Measurements from ENCODE around the gene KCNN3.

The KCNN3 gene

GRCh38 chr1:154888757-154889156 is 18.7 kb upstream of the KCNN3 start:
- no peak for DNase-seq (ENCODE audit: insufficient read length, low spot score)
- FAIRE-seq = no peak
- TF ChIP-seq POLR2A (IDR thresholded peaks at IDR 0.05; ENCODE audit: low read depth, low read length) = no peak

- TF ChIP-seq POLR2A (IDR thresholded peaks at IDR 0.05; ENCODE audit: low read depth, low read length) = no peak
- DNase-seq (ENCODE audit: insufficient read length, low spot score) (no peak), FAIRE-seq (no peak)
Observed at GRCh38 chr1:154886281-154887015, 16.4 kb upstream of the KCNN3 start.

- no peak for TF ChIP-seq POLR2A (IDR thresholded peaks at IDR 0.05; ENCODE audit: low read depth, low read length)
- DNase-seq (ENCODE audit: insufficient read length, low spot score) = no peak
- no peak for FAIRE-seq
Observed at GRCh38 chr1:154884869-154885701, 15.0 kb upstream of the KCNN3 start.

GRCh38 chr1:154883919-154884868 is 14.1 kb upstream of the KCNN3 start:
- FAIRE-seq (no peak), DNase-seq (ENCODE audit: insufficient read length, low spot score) (no peak)
- TF ChIP-seq POLR2A (IDR thresholded peaks at IDR 0.05; ENCODE audit: low read depth, low read length) = no peak

GRCh38 chr1:154881820-154882535 is 11.9 kb upstream of the KCNN3 start:
- FAIRE-seq = no peak
- TF ChIP-seq POLR2A (IDR thresholded peaks at IDR 0.05; ENCODE audit: low read depth, low read length) = no peak

GRCh38 chr1:154880671-154881070 is 10.6 kb upstream of the KCNN3 start:
- DNase-seq (ENCODE audit: insufficient read length, low spot score) (no peak), FAIRE-seq (no peak)
- TF ChIP-seq POLR2A (IDR thresholded peaks at IDR 0.05; ENCODE audit: low read depth, low read length) = no peak

More at GRCh38 chr1:154881820-154882535, 11.9 kb upstream of the KCNN3 start:
- DNase-seq (ENCODE audit: insufficient read length, low spot score) = no peak

- TF ChIP-seq POLR2A (IDR thresholded peaks at IDR 0.05; ENCODE audit: low read depth, low read length) = no peak
- DNase-seq (ENCODE audit: insufficient read length, low spot score) (no peak), FAIRE-seq (no peak)
Observed at GRCh38 chr1:154879038-154879421, 8.9 kb upstream of the KCNN3 start.

- DNase-seq (ENCODE audit: insufficient read length, low spot score) = peak; percentile 72
- no peak for FAIRE-seq
- TF ChIP-seq POLR2A (IDR thresholded peaks at IDR 0.05; ENCODE audit: low read depth, low read length) = no peak
Observed at GRCh38 chr1:154878371-154879037, 8.4 kb upstream of the KCNN3 start.

GRCh38 chr1:154877370-154877974 is 7.4 kb upstream of the KCNN3 start:
- no peak for TF ChIP-seq POLR2A (IDR thresholded peaks at IDR 0.05; ENCODE audit: low read depth, low read length)
- no peak for FAIRE-seq
- DNase-seq (ENCODE audit: insufficient read length, low spot score) = no peak

- DNase-seq (ENCODE audit: insufficient read length, low spot score) = no peak
- FAIRE-seq = no peak
- no peak for TF ChIP-seq POLR2A (IDR thresholded peaks at IDR 0.05; ENCODE audit: low read depth, low read length)
Observed at GRCh38 chr1:154876842-154877369, 6.8 kb upstream of the KCNN3 start.

- DNase-seq (ENCODE audit: insufficient read length, low spot score) (no peak), FAIRE-seq (no peak)
- no peak for TF ChIP-seq POLR2A (IDR thresholded peaks at IDR 0.05; ENCODE audit: low read depth, low read length)
Observed at GRCh38 chr1:154874465-154874864, 4.4 kb upstream of the KCNN3 start.

GRCh38 chr1:154873321-154873950 is 3.4 kb upstream of the KCNN3 start:
- DNase-seq (ENCODE audit: insufficient read length, low spot score) (no peak), FAIRE-seq (no peak)
- TF ChIP-seq POLR2A (IDR thresholded peaks at IDR 0.05; ENCODE audit: low read depth, low read length) = no peak

All from H54 (cell line).